AG08396 (cell line): ENCODE measurements around the gene UBALD2.
"Not testable (repeated sequence)": the region's sequence is repeated elsewhere in the genome, so short reads cannot be mapped to it uniquely, and the experiment has no call there.

ENCODE experiments used
- DNase-seq: peaks from one replicate; pipeline ENCODE4 v3.0.0; 2012; ENCODE audit warnings: low spot score, mixed read lengths

Gene UBALD2

GRCh38 chr17:76264755-76265623, at the start of gene UBALD2:
Gene UBALD2 (plus strand): TSS chr17:76265348. CDS start chr17:76265506, 158 bp downstream.
- peak; percentile 100 for DNase-seq

GRCh38 chr17:76217081-76217480, 48.1 kb upstream of the UBALD2 start:
- DNase-seq = no peak

GRCh38 chr17:76219670-76220383, 45.3 kb upstream of the UBALD2 start:
- no peak for DNase-seq

- no peak for DNase-seq
These were observed 41.3 kb upstream of the UBALD2 start for GRCh38 chr17:76223802-76224201.

- not testable (repeated sequence) for DNase-seq
These were observed 39.6 kb upstream of the UBALD2 start for GRCh38 chr17:76225373-76226086.

GRCh38 chr17:76226749-76227148, 38.4 kb upstream of the UBALD2 start:
- not testable (repeated sequence) for DNase-seq

- DNase-seq = peak; percentile 81
These were observed 32.8 kb upstream of the UBALD2 start for GRCh38 chr17:76232342-76232741.

GRCh38 chr17:76233588-76234353, 31.4 kb upstream of the UBALD2 start:
- DNase-seq = no peak

- no peak for DNase-seq
These were observed 30.8 kb upstream of the UBALD2 start for GRCh38 chr17:76234354-76234679.

- no peak for DNase-seq
These were observed 29.3 kb upstream of the UBALD2 start for GRCh38 chr17:76235883-76236282.

GRCh38 chr17:76236603-76237002, 28.5 kb upstream of the UBALD2 start:
- DNase-seq = no peak

GRCh38 chr17:76237859-76238313, 27.3 kb upstream of the UBALD2 start:
- DNase-seq = no peak

- no peak for DNase-seq
These were observed 26.2 kb upstream of the UBALD2 start for GRCh38 chr17:76238847-76239537.

GRCh38 chr17:76239538-76240274, 25.4 kb upstream of the UBALD2 start:
- no peak for DNase-seq

GRCh38 chr17:76240461-76241203, 24.5 kb upstream of the UBALD2 start, which contains the start of gene RNF157:
Gene RNF157 (minus strand): TSS chr17:76240493. CDS start chr17:76240240, 253 bp downstream.
- DNase-seq = peak; percentile 89

- DNase-seq = no peak
These were observed 24.0 kb upstream of the UBALD2 start for GRCh38 chr17:76241204-76241538.

GRCh38 chr17:76241691-76242255, 23.4 kb upstream of the UBALD2 start:
- DNase-seq = no peak

- no peak for DNase-seq
These were observed 21.1 kb upstream of the UBALD2 start for GRCh38 chr17:76243826-76244679.
